ENCODE measurements around the gene LRP1B.

LRP1B gene

DNA sequence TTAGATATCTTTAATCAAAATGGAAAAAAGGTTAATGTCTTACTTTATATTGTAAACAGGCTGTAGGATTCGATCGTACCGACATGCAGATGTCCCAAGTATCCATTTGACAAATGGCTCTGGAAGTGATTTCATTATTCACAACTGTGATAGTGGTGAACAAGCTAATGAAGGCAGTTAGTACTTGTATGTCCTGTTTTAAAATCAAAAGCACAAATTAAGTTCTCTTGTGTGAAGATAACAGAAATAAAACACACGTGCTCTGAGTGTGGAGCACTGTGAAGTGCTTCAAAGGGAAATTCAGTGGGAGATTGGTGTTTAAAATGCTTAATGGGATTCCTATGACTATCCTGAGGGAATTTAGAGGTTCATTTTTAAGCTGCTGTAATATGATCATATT, 8.6 kb upstream of the LRP1B start:
- ChIA-PET CTCF (interaction anchor here (1.0 to 3.5 kb wide), 4 partner anchors 8 to 206 kb away, joined by 4 to 19 read pairs (median 10); partner anchors contain the start of gene LRP1B), POLR2A (no interaction called here)
- TF ChIP-seq, protein P1, sequence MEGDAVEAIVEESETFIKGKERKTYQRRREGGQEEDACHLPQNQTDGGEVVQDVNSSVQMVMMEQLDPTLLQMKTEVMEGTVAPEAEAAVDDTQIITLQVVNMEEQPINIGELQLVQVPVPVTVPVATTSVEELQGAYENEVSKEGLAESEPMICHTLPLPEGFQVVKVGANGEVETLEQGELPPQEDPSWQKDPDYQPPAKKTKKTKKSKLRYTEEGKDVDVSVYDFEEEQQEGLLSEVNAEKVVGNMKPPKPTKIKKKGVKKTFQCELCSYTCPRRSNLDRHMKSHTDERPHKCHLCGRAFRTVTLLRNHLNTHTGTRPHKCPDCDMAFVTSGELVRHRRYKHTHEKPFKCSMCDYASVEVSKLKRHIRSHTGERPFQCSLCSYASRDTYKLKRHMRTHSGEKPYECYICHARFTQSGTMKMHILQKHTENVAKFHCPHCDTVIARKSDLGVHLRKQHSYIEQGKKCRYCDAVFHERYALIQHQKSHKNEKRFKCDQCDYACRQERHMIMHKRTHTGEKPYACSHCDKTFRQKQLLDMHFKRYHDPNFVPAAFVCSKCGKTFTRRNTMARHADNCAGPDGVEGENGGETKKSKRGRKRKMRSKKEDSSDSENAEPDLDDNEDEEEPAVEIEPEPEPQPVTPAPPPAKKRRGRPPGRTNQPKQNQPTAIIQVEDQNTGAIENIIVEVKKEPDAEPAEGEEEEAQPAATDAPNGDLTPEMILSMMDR (IDR thresholded peaks at IDR 0.05; ENCODE audit: control extremely low read depth, extremely low read depth, low read depth, missing control alignments): no peak
- no peak for DNase-seq (ENCODE audit: extremely low spot score)

DNA sequence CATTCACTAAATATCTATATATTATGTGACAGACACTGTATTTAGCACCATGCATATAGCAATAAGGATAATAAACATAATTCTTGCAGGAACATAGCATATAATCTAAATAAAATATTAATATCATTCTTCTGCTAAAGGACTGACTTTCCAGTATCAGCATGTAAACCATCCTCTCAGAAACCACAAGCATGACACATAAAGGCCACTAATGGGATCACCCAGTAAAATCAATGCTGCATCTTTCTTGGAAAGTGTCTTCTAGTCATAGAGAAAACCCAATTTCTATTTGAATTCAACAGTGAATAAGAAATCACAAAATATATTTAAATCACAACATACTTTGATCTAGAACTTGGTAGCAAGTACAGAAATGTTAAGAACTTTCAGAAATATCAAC, 5.8 kb upstream of the LRP1B start:
- CTCF ChIA-PET: interaction anchor here (1.0 kb wide), 1 partner anchor 13 kb away, joined by 3 read pairs; no protein-coding TSS in a partner anchor
- no peak for DNase-seq (ENCODE audit: extremely low spot score)
- POLR2A ChIA-PET: no interaction called here
- TF ChIP-seq, protein P1 (IDR thresholded peaks at IDR 0.05; ENCODE audit: control extremely low read depth, extremely low read depth, low read depth, missing control alignments): no peak

DNA sequence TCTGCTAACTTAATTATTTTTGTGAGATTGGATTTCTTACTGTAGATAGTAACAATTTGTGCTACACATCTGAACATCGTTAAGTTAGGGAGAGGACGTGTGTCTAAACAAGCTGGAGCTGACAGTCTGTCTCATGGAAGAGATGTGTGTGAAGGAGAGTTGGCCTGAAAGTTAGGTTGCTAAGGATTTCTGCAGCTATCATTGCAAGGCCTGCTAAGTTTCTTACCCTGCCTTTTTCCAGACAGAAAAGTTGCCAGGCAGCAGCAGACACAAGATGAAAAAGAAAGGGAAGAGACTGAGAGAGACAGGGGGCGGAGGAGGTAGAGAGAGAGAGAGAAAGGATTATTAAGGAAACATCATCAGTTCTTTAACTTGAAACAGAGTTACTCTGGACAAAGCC, 4.1 kb upstream of the LRP1B start:
- CTCF ChIA-PET: interaction anchor here (1.2 kb wide), 1 partner anchor 16 kb away, joined by 3 read pairs; no protein-coding TSS in a partner anchor
- POLR2A ChIA-PET: no interaction called here
- no peak for DNase-seq (ENCODE audit: extremely low spot score)
- TF ChIP-seq, protein P1 (IDR thresholded peaks at IDR 0.05; ENCODE audit: control extremely low read depth, extremely low read depth, low read depth, missing control alignments): no peak

DNA sequence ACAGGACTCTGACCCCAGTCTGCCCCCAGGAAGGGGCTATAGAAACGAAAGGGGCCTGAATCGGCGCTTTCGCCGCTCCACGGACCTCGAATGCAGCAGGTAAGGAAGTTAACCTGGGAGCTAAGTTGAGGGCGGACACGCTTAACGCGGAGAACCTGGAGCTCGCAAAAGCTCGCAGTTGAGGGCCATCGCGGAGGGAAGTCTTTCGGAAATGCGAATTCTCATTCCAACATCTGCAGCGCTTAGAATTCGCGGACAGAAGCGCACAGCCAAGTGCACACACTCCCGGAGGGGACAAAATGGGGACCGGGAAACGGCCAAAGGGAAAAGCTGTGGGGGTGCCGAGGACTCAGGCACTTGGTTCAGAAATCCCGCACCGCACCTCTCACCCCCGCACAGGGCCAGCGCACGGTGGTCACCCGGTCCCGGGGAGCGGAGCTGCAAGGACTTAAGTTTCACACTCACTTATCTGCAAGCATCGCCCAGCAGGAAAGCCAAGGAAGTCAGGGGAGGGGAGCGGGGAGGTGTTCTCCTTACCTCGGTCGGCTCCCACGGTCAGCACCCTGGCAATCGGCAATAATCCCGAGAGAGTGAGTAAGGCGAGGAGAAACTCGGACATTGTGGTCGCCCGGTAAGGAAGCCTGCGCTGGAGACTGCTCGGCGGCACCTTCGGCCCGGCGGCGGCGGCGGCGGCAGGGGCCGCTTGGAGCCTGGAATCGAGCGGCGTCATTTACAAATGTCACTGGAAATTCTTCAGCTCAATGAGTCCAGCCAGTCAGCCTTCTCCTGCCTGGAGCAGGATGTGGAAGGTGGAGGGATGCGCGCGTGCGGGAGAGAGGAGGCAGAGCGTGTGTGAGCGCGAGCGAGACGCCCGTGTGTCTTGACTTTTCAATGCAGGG, 456 bp downstream of the LRP1B start:
- ChIA-PET CTCF (interaction anchor here (1.3 to 3.5 kb wide), 4 partner anchors 8 to 16 kb away, joined by 3 to 19 read pairs (median 9); no protein-coding TSS in a partner anchor), POLR2A (no interaction called here)
- DNase-seq (ENCODE audit: extremely low spot score): peak; percentile 22
- TF ChIP-seq, protein P1 (IDR thresholded peaks at IDR 0.05; ENCODE audit: control extremely low read depth, extremely low read depth, low read depth, missing control alignments): no peak

DNA sequence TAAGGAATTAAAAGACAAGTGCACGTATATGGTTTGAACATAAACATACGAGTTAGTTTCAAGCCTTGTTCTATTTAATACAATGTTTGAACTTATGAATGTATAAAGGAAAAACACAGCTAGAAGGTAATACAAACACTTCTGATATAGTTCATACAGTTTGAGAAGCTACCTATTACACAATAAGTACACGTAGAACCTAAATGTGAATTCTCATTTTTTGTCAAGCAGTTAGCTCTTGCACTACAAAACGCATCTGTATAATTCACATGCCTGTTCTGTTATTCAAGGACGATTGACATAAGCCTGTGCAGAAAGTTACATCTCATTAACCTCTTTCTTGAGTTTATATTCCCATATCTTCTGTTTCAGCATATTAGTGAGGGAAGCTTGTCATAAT, 2.7 kb downstream of the LRP1B start:
- TF ChIP-seq, protein P1 (IDR thresholded peaks at IDR 0.05; ENCODE audit: control extremely low read depth, extremely low read depth, low read depth, missing control alignments): no peak
- ChIA-PET POLR2A (no interaction called here), CTCF (interaction anchor here (1.2 to 3.5 kb wide), 5 partner anchors 12 to 852 kb away, joined by 3 to 19 read pairs (median 3); no protein-coding TSS in a partner anchor)
- DNase-seq (ENCODE audit: extremely low spot score): no peak

DNA sequence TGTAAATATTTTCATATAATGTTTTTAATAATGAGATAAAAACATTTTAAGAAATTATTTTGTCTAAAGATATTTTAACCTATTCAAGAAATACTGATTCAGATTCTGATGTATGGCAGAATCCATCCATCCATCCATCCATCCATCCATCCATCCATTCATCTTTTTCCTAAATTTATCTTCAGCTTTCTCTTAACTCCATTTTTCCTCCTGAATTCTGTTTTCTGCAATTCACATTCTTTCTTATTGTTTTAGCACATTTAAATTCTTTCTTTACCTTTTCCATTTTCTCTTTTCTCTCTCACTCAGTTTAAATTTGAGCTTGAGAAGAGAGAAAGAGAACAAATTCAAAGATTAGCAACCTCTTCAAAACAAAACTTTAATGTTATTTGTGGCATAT, 3.6 kb downstream of the LRP1B start:
- DNase-seq (ENCODE audit: extremely low spot score): no peak
- POLR2A ChIA-PET: no interaction called here
- TF ChIP-seq, protein P1 (IDR thresholded peaks at IDR 0.05; ENCODE audit: control extremely low read depth, extremely low read depth, low read depth, missing control alignments): no peak
- CTCF ChIA-PET: interaction anchor here (3.5 kb wide), 1 partner anchor 12 kb away, joined by 19 read pairs; no protein-coding TSS in a partner anchor

Data from GM10248 (cell line).